HG02973 (cell line): ENCODE results near the gene ABCF1.
A peak's percentile ranks its signal among the peaks of the same experiment; 100 is the strongest.
"Not testable (repeated sequence)": the region's sequence is repeated elsewhere in the genome, so short reads cannot be mapped to it uniquely, and the experiment has no call there.

Experiments
- ATAC-seq: cut with Tn5 transposase; IDR thresholded peaks from one replicate; pipeline ENCODE4 v1.9.1; 2021; ENCODE audit warnings: moderate library complexity; ENCODE audit not compliant: unreplicated experiment

Gene ABCF1

GRCh38 chr6:30556906-30557682 is 14.1 kb upstream of the ABCF1 start, which contains the start of gene PRR3:
Gene PRR3, plus strand, starts transcription at chr6:30557295. Its CDS starts 50 bp downstream, at chr6:30557345.
- ATAC-seq: peak; percentile 49

GRCh38 chr6:30557683-30557981 is 13.6 kb upstream of the ABCF1 start:
- ATAC-seq: no peak

GRCh38 chr6:30560930-30561329 is 10.3 kb upstream of the ABCF1 start:
- ATAC-seq: no peak

GRCh38 chr6:30562470-30563425 is 8.5 kb upstream of the ABCF1 start:
- ATAC-seq: no peak

GRCh38 chr6:30564114-30564513 is 7.1 kb upstream of the ABCF1 start:
- ATAC-seq: no peak

- ATAC-seq: no peak
Observed at GRCh38 chr6:30565772-30566171, 5.5 kb upstream of the ABCF1 start.

GRCh38 chr6:30568245-30568644 is 3.0 kb upstream of the ABCF1 start:
- no peak for ATAC-seq

- no peak for ATAC-seq
Observed at GRCh38 chr6:30570263-30570662, 979 bp upstream of the ABCF1 start.

- peak; percentile 21 for ATAC-seq
Observed at GRCh38 chr6:30570740-30571074, 535 bp upstream of the ABCF1 start.

GRCh38 chr6:30571762-30572082 is 480 bp downstream of the ABCF1 start:
- no peak for ATAC-seq

GRCh38 chr6:30572148-30572547 is 906 bp downstream of the ABCF1 start:
- ATAC-seq: no peak

GRCh38 chr6:30573113-30573512 is 1.9 kb downstream of the ABCF1 start:
- ATAC-seq: no peak

- no peak for ATAC-seq
Observed at GRCh38 chr6:30578051-30578450, 6.8 kb downstream of the ABCF1 start.

GRCh38 chr6:30583921-30584320 is 12.7 kb downstream of the ABCF1 start:
- ATAC-seq: no peak

- ATAC-seq: no peak
Observed at GRCh38 chr6:30589754-30590358, 18.6 kb downstream of the ABCF1 start.

- ATAC-seq: no peak
Observed at GRCh38 chr6:30590509-30590908, 19.3 kb downstream of the ABCF1 start.

GRCh38 chr6:30591008-30591407 is 19.8 kb downstream of the ABCF1 start:
- ATAC-seq: no peak

GRCh38 chr6:30592287-30592686 is 21.0 kb downstream of the ABCF1 start:
- no peak for ATAC-seq

GRCh38 chr6:30597315-30598144 is 26.3 kb downstream of the ABCF1 start:
- not testable (repeated sequence) for ATAC-seq

GRCh38 chr6:30598912-30599624 is 27.8 kb downstream of the ABCF1 start:
- no peak for ATAC-seq
